ENCODE data around the gene PLA2G4A. TPM values are rescaled to one million over a fixed set of nuclear protein-coding genes. Genes with fewer than 3 reads are reported as not detected.

PLA2G4A gene
- total RNA-seq, 1 donor from 2014 or later = 0.10 TPM

DNA sequence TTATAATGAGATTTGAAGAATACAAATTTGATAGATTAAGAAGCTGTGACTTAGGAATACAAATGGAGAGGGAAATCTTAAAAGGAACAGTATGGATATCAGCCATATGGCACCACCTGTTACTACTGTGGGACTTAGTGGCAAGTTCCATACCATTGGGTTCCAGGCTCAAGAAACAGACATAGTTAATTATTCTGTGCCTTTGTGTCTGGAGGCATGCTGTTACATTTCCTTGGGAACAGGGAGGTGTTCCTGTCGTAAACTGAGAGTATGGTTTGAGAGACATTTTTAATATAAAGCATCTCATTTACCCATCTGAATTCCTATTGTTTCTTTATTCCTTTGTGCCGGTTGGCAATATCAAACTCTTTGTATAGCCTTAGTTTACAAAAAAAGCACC is 15.2 kb downstream of the PLA2G4A start:
- DNase-seq (ENCODE audit: low spot score) = no peak
- Mint-ChIP-seq H3K36me3 (ENCODE audit: low read depth) (no peaks in the 10 kb centered on the region), H3K4me1 (ENCODE audit: low read depth) (peaks cover 5% of the 10 kb centered on the region), H3K9me3 (ENCODE audit: low read depth) (no peaks in the 10 kb centered on the region), H3K27ac (ENCODE audit: unreplicated experiment) (no peak overlapping the region), H3K4me3 (ENCODE audit: unreplicated experiment) (no peak overlapping the region), H3K27me3 (ENCODE audit: low read depth) (peaks cover 12% of the 10 kb centered on the region)
- TF ChIP-seq, protein P1, sequence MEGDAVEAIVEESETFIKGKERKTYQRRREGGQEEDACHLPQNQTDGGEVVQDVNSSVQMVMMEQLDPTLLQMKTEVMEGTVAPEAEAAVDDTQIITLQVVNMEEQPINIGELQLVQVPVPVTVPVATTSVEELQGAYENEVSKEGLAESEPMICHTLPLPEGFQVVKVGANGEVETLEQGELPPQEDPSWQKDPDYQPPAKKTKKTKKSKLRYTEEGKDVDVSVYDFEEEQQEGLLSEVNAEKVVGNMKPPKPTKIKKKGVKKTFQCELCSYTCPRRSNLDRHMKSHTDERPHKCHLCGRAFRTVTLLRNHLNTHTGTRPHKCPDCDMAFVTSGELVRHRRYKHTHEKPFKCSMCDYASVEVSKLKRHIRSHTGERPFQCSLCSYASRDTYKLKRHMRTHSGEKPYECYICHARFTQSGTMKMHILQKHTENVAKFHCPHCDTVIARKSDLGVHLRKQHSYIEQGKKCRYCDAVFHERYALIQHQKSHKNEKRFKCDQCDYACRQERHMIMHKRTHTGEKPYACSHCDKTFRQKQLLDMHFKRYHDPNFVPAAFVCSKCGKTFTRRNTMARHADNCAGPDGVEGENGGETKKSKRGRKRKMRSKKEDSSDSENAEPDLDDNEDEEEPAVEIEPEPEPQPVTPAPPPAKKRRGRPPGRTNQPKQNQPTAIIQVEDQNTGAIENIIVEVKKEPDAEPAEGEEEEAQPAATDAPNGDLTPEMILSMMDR (IDR thresholded peaks at IDR 0.05) = no peak

DNA sequence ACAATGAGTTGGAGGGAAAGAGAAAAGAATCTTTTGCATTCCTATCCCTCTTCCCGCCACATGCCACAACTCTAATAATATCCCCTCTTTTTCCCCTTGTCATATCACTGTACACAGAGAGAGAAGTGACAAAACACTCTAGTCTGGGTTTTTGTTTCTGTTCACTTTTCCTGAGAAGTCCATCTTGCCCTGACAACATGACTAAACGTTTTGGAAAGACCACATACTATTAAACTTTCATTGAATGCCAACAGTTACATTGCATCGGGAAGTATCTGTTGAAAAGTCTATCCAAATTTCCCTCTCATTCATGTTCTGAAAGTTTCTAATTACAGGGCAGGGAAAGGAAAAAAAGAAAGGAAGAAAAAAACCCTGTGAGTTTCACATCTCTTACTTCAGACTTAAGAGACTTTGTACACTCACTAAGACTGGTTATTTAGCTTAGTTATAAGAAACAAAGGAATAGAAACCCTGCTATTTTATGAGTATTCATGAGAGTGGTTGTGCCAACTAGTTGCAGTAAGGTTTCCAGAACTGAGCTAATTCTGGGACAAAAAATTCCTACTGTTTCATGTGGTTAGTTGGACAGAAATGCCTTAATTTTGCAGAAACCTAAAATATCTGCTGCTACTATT is 16.9 kb downstream of the PLA2G4A start:
- TF ChIP-seq, protein P1 (IDR thresholded peaks at IDR 0.05) = no peak
- H3K4me3 Mint-ChIP-seq (ENCODE audit: unreplicated experiment) = no peak overlapping the region
- H3K9me3 Mint-ChIP-seq (ENCODE audit: low read depth) = no peaks in the 10 kb centered on the region
- no peak overlapping the region for H3K27ac Mint-ChIP-seq (ENCODE audit: unreplicated experiment)
- peaks cover 5% of the 10 kb centered on the region for H3K4me1 Mint-ChIP-seq (ENCODE audit: low read depth)
- no peak for DNase-seq (ENCODE audit: low spot score)
- H3K36me3 Mint-ChIP-seq (ENCODE audit: low read depth) = no peaks in the 10 kb centered on the region
- H3K27me3 Mint-ChIP-seq (ENCODE audit: low read depth) = peaks cover 15% of the 10 kb centered on the region

DNA sequence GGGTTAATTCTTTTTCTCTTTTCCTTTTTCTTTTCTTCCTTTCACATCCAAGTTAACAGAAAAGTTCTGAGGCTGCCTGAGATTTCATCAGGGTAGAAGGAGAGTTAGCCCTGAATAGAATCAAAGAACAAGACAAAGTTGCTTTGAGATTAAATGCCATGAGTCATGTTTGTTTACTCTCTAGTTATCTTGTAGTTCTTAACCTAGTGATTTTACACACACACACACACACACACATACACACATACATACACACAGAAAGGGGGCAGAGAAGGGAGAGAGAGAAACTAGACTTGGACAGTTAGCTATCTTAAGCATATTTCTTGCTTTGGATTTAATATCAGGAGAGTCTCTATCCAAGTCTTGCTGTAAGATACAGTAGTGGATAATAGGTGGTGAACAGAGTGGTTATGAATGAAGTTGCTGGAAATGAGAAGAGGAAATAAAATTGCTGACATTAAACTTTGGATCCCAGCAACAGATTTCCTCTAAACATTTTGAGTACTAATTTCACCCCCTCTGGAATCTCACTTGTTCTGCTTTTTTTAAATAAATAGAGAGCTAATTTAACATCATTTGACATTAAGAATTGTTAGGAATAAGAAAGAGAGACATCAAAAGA is 19.9 kb downstream of the PLA2G4A start:
- Mint-ChIP-seq H3K4me1 (ENCODE audit: low read depth) (peaks cover 5% of the 10 kb centered on the region), H3K27me3 (ENCODE audit: low read depth) (peaks cover 14% of the 10 kb centered on the region), H3K4me3 (ENCODE audit: unreplicated experiment) (no peak overlapping the region), H3K27ac (ENCODE audit: unreplicated experiment) (no peak overlapping the region), H3K36me3 (ENCODE audit: low read depth) (no peaks in the 10 kb centered on the region), H3K9me3 (ENCODE audit: low read depth) (no peaks in the 10 kb centered on the region)
- TF ChIP-seq, protein P1 (IDR thresholded peaks at IDR 0.05) = no peak
- no peak for DNase-seq (ENCODE audit: low spot score)

DNA sequence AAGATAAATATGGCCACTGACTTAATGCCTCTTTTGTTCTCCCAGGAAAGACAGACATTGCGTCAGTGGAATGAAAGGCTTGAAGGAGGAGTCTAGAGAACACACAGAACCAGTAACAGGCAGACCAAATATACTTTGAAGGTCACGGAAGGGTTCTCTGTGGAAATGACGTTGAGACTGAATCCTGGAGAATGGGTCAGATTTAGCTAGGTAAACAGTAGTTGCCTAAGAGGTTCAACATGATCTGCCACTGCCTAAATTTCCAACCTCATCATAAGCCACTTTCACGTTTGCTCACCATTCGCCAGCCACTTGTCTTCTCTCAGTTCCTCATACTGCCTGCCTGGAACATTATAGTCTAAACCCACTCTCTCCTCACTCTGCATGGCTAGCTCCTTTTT is 20.5 kb downstream of the PLA2G4A start:
- H3K4me3 Mint-ChIP-seq (ENCODE audit: unreplicated experiment) = no peak overlapping the region
- no peaks in the 10 kb centered on the region for H3K36me3 Mint-ChIP-seq (ENCODE audit: low read depth)
- peaks cover 5% of the 10 kb centered on the region for H3K4me1 Mint-ChIP-seq (ENCODE audit: low read depth)
- no peak overlapping the region for H3K27ac Mint-ChIP-seq (ENCODE audit: unreplicated experiment)
- no peaks in the 10 kb centered on the region for H3K9me3 Mint-ChIP-seq (ENCODE audit: low read depth)
- TF ChIP-seq, protein P1 (IDR thresholded peaks at IDR 0.05) = no peak
- DNase-seq (ENCODE audit: low spot score) = no peak
- peaks cover 14% of the 10 kb centered on the region for H3K27me3 Mint-ChIP-seq (ENCODE audit: low read depth)

DNA sequence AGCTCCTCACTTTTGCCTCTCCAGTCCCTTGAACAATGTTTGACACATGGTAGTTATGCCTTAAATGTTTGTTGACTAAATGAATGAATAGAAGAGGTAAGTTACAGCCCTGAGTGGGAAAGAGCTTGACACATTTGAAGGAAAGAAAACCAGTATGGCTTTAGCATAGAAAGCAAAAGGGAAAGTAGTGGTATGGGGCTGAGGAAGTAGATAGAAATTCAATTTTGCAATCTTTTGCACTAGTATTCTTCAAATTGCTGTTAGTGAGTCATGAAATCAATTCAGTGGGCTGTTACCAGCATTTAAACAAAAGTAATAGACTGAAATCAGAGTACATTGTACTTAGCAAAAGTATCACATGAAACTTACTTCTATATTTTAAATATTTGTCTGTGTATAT is 21.1 kb downstream of the PLA2G4A start:
- no peak overlapping the region for H3K27ac Mint-ChIP-seq (ENCODE audit: unreplicated experiment)
- H3K36me3 Mint-ChIP-seq (ENCODE audit: low read depth) = no peaks in the 10 kb centered on the region
- TF ChIP-seq, protein P1 (IDR thresholded peaks at IDR 0.05) = no peak
- H3K4me3 Mint-ChIP-seq (ENCODE audit: unreplicated experiment) = no peak overlapping the region
- DNase-seq (ENCODE audit: low spot score) = no peak
- H3K4me1 Mint-ChIP-seq (ENCODE audit: low read depth) = peaks cover 5% of the 10 kb centered on the region
- no peaks in the 10 kb centered on the region for H3K9me3 Mint-ChIP-seq (ENCODE audit: low read depth)
- H3K27me3 Mint-ChIP-seq (ENCODE audit: low read depth) = peaks cover 14% of the 10 kb centered on the region
